Keratinocyte (primary cell): Measurements from ENCODE around the gene CTNNA3. TPM values are rescaled to one million over a fixed set of nuclear protein-coding genes. Genes with fewer than 3 reads are reported as not detected.

ENCODE experiments used
- DNase-seq: peaks from one replicate; pipeline ENCODE4 v3.0.0-alpha.2; 2011; ENCODE audit warnings: low read depth, missing footprints, low spot score
- FAIRE-seq: peaks from 2 replicates; lab custom pipeline; 2011; peaks lifted over from hg19 to GRCh38; lab: Jason Lieb, UNC
- H2AFZ ChIP-seq: 2 replicates; pipeline ENCODE4 v1.6.0; 2012; ENCODE audit warnings: low read length, control low read depth, inconsistent platforms; ENCODE audit not compliant: control insufficient read depth
- H3K27ac ChIP-seq: 2 replicates; pipeline ENCODE4 v1.5.1; 2011; ENCODE audit warnings: low read length; ENCODE audit not compliant: control insufficient read depth, insufficient read depth
- H3K27me3 ChIP-seq: 3 replicates; pipeline ENCODE4 v1.6.0; 2011; ENCODE audit warnings: low read length; ENCODE audit not compliant: control insufficient read depth, insufficient read depth; ENCODE audit errors: extremely low read depth
- H3K36me3 ChIP-seq, 2 experiments: 2 replicates in 1 of 2; 3 replicates in 1 of 2; pipeline ENCODE4 v1.5.1; 2011; ENCODE audit warnings: low read length in 2 of 2, mild to moderate bottlenecking in 1 of 2; ENCODE audit not compliant: control insufficient read depth in 2 of 2, insufficient read depth in 2 of 2; ENCODE audit errors: extremely low read depth in 1 of 2
- H3K4me1 ChIP-seq: 3 replicates; pipeline ENCODE4 v1.5.1; 2011; ENCODE audit warnings: low read length; ENCODE audit not compliant: control insufficient read depth, insufficient read depth; ENCODE audit errors: extremely low read depth
- H3K4me2 ChIP-seq: 3 replicates; pipeline ENCODE4 v1.6.0; 2011; ENCODE audit warnings: low read depth, low read length; ENCODE audit not compliant: control insufficient read depth, insufficient read depth; ENCODE audit errors: extremely low read depth
- H3K4me3 ChIP-seq, 3 experiments: fragments of 200-600 bp in 1 of 3; sonication (generic) in 1 of 3; 2 replicates in 2 of 3; 3 replicates in 1 of 3; pipeline ENCODE4 v1.5.1; 2011 to 2016; ENCODE audit warnings: low read length in 3 of 3, mild to moderate bottlenecking in 3 of 3, control low read depth in 2 of 3, inconsistent platforms in 1 of 3, low read depth in 1 of 3, mixed read lengths in 1 of 3, mixed run types in 1 of 3, moderate library complexity in 1 of 3; ENCODE audit not compliant: control insufficient read depth in 2 of 3, insufficient read depth in 2 of 3; ENCODE audit errors: extremely low read depth in 1 of 3
- H3K79me2 ChIP-seq: 2 replicates; pipeline ENCODE4 v1.6.0; 2012; ENCODE audit warnings: low read length; ENCODE audit not compliant: control insufficient read depth, insufficient read depth
- H3K9ac ChIP-seq: 3 replicates; pipeline ENCODE4 v1.6.0; 2011; ENCODE audit warnings: low read length; ENCODE audit not compliant: control insufficient read depth, insufficient read depth; ENCODE audit errors: extremely low read depth
- H3K9me1 ChIP-seq: 3 replicates; pipeline ENCODE4 v1.6.0; 2011; ENCODE audit warnings: low read length; ENCODE audit not compliant: control insufficient read depth, insufficient read depth; ENCODE audit errors: extremely low read depth
- H3K9me3 ChIP-seq: 2 replicates; pipeline ENCODE4 v1.5.1; 2012; ENCODE audit warnings: low read depth, low read length; ENCODE audit not compliant: control insufficient read depth
- H4K20me1 ChIP-seq: 3 replicates; pipeline ENCODE4 v1.6.0; 2011; ENCODE audit warnings: low read length; ENCODE audit not compliant: control insufficient read depth, insufficient read depth; ENCODE audit errors: extremely low read depth
- EZH2 ChIP-seq: IDR thresholded peaks from one replicate; pipeline ENCODE4 v1.6.1; 2012; ENCODE audit warnings: inconsistent platforms, mild to moderate bottlenecking, low read length, moderate library complexity
- dilution Hi-C: fragments of 300-500 bp; cut with MboI; formaldehyde crosslinking; loops from one replicate; pipeline ENCODE4 v1.7.0; 2020; ENCODE audit warnings: low sequenced_read_pairs; ENCODE audit not compliant: extremely low pct_ligation_motif_present
- polyA plus RNA-seq, 5 experiments: library from polyadenylated mRNA; depleted of rRNA in 3 of 5; stranded (reverse) in 3 of 5; stranded (forward) in 1 of 5; unstranded in 1 of 5; fragments of >200 nt; gene quantifications; 1 replicate in 1 of 5; 2 replicates in 3 of 5; 3 replicates in 1 of 5; pipeline versions ENCODE4 v1.2.1 to v1.2.3, GENCODE V29; 2011 to 2012; ENCODE audit warnings: missing spikeins in 2 of 5, low read depth in 1 of 5, low replicate concordance in 1 of 5
- TF ChIP-seq, protein P1 (sequence below), 3 experiments: IDR thresholded peaks in 1 of 3; conservative IDR thresholded peaks in 1 of 3; optimal IDR thresholded peaks in 1 of 3; 2 replicates in 2 of 3; 3 replicates in 1 of 3; pipeline versions ENCODE3 to v1.5.1; 2011; ENCODE audit warnings: low read length in 3 of 3, mild to moderate bottlenecking in 3 of 3, moderate library complexity in 2 of 3, control low read depth in 1 of 3, inconsistent platforms in 1 of 3; ENCODE audit not compliant: insufficient read depth in 2 of 3; ENCODE audit errors: extremely low read depth in 1 of 3

CTNNA3 gene
- polyA plus RNA-seq, 1 donor (not counting 4 experiments of a cell fraction or from before 2014, with no cell fraction given), result 0.01 TPM

DNA sequence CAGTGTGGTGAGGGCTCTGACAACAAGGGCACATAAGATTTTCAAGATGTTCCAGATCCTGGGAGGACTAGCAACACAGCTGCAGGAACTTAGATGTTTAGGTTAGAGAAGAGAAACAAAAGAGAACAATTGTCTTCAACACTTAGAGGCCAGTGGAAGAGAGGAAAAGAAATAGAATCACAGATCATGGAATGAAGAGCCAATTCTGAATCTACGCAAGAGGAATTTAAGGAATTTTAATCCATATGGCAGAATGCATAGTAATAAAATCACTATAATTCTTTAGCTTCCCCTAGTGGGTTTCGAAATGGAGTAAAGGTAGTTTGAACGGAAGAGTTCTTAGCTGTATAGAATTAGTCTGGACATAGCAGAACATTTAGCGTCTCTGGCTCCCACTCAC is 884.8 kb downstream of the CTNNA3 start:
- no peaks in the 10 kb centered on the region for H3K9me3 ChIP-seq
- no peak overlapping the region for H2AFZ ChIP-seq
- dilution Hi-C loops, result no loop called here
- H3K36me3 ChIP-seq, result no peaks in the 10 kb centered on the region
- no peaks in the 10 kb centered on the region for H3K27me3 ChIP-seq
- no peak for DNase-seq
- peak; percentile 43 for FAIRE-seq
- TF ChIP-seq, protein P1, sequence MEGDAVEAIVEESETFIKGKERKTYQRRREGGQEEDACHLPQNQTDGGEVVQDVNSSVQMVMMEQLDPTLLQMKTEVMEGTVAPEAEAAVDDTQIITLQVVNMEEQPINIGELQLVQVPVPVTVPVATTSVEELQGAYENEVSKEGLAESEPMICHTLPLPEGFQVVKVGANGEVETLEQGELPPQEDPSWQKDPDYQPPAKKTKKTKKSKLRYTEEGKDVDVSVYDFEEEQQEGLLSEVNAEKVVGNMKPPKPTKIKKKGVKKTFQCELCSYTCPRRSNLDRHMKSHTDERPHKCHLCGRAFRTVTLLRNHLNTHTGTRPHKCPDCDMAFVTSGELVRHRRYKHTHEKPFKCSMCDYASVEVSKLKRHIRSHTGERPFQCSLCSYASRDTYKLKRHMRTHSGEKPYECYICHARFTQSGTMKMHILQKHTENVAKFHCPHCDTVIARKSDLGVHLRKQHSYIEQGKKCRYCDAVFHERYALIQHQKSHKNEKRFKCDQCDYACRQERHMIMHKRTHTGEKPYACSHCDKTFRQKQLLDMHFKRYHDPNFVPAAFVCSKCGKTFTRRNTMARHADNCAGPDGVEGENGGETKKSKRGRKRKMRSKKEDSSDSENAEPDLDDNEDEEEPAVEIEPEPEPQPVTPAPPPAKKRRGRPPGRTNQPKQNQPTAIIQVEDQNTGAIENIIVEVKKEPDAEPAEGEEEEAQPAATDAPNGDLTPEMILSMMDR (optimal IDR thresholded peaks at IDR 0.05 in 1 of 3, IDR thresholded peaks at IDR 0.05 in 1 of 3, conservative IDR thresholded peaks at IDR 0.05 in 1 of 3; ENCODE audit: extremely low read depth in 1 of 3, insufficient read depth in 2 of 3, low read length in 3 of 3), result no peak
- TF ChIP-seq EZH2, result no peak
- H3K9me1 ChIP-seq, result no peaks in the 10 kb centered on the region
- no peaks in the 10 kb centered on the region for H3K4me1 ChIP-seq
- no peak overlapping the region for H3K4me3 ChIP-seq
- no peaks in the 10 kb centered on the region for H3K79me2 ChIP-seq
- no peak overlapping the region for H3K27ac ChIP-seq
- H4K20me1 ChIP-seq, result no peaks in the 10 kb centered on the region
- H3K9ac ChIP-seq, result no peak overlapping the region
- no peak overlapping the region for H3K4me2 ChIP-seq

DNA sequence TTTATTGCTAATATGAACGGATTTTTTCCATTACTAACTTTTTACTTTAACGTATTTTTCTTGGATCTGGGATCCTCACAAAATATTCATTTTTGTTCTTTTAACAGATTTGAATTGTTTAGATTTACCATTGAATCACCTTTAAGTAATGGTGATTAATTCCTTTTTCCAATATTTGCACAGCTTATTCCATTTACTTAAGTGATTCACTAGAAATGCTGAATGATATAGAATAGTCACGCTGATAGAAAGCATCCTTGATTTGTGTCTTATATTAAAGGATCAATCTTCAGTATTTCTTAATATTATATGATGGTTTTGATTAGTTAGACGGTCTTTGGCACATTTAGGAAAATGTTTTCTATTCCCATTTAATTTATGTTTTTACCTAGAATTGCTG is 886.6 kb downstream of the CTNNA3 start:
- FAIRE-seq, result no peak

More for the DNA sequence above, 886.6 kb downstream of the CTNNA3 start:
- H3K9me3 ChIP-seq, result no peaks in the 10 kb centered on the region
- no peaks in the 10 kb centered on the region for H3K79me2 ChIP-seq
- H3K4me3 ChIP-seq, result no peak overlapping the region
- dilution Hi-C loops, result no loop called here
- no peak overlapping the region for H2AFZ ChIP-seq
- TF ChIP-seq EZH2, result no peak
- TF ChIP-seq, protein P1 (optimal IDR thresholded peaks at IDR 0.05 in 1 of 3, IDR thresholded peaks at IDR 0.05 in 1 of 3, conservative IDR thresholded peaks at IDR 0.05 in 1 of 3; ENCODE audit: extremely low read depth in 1 of 3, insufficient read depth in 2 of 3, low read length in 3 of 3), result no peak
- no peaks in the 10 kb centered on the region for H3K4me1 ChIP-seq
- no peaks in the 10 kb centered on the region for H3K27me3 ChIP-seq
- no peaks in the 10 kb centered on the region for H3K36me3 ChIP-seq
- H3K27ac ChIP-seq, result no peak overlapping the region
- DNase-seq, result no peak
- H3K4me2 ChIP-seq, result no peak overlapping the region
- no peaks in the 10 kb centered on the region for H3K9me1 ChIP-seq
- no peak overlapping the region for H3K9ac ChIP-seq
- no peaks in the 10 kb centered on the region for H4K20me1 ChIP-seq
